Stimulated activated CD4-positive, alpha-beta T cell treated with anti-CD3 and anti-CD28 coated beads, Interleukin-4, amount 100 ng/mL, for 1 hour (primary cell): ENCODE measurements around the gene PPP1R16B.
"Not testable (repeated sequence)": the region's sequence is repeated elsewhere in the genome, so short reads cannot be mapped to it uniquely, and the experiment has no call there.

Experiments
- DNase-seq: peaks from one replicate; pipeline ENCODE4 v3.0.0-alpha.2; 2020

Gene PPP1R16B

GRCh38 chr20:38940644-38941043 is 135.1 kb downstream of the PPP1R16B start:
- DNase-seq, result no peak

- DNase-seq, result no peak
Measured at GRCh38 chr20:38941726-38942389, 136.4 kb downstream of the PPP1R16B start.

- DNase-seq, result no peak
Measured at GRCh38 chr20:38945012-38945411, 139.5 kb downstream of the PPP1R16B start.

GRCh38 chr20:38946836-38947235 is 141.3 kb downstream of the PPP1R16B start:
- no peak for DNase-seq

GRCh38 chr20:38947931-38948362 is 142.4 kb downstream of the PPP1R16B start:
- DNase-seq, result no peak

- DNase-seq, result no peak
Measured at GRCh38 chr20:38950254-38950653, 144.8 kb downstream of the PPP1R16B start.

- DNase-seq, result no peak
Measured at GRCh38 chr20:38951611-38952010, 146.1 kb downstream of the PPP1R16B start.

GRCh38 chr20:38952153-38952552 is 146.7 kb downstream of the PPP1R16B start:
- no peak for DNase-seq

- DNase-seq, result no peak
Measured at GRCh38 chr20:38953630-38954340, 148.3 kb downstream of the PPP1R16B start.

- DNase-seq, result no peak
Measured at GRCh38 chr20:38957235-38957876, 151.9 kb downstream of the PPP1R16B start.

GRCh38 chr20:38957915-38958485 is 152.5 kb downstream of the PPP1R16B start:
- DNase-seq, result no peak

GRCh38 chr20:38960187-38960687 is 154.7 kb downstream of the PPP1R16B start:
- DNase-seq, result not testable (repeated sequence)

GRCh38 chr20:38961530-38962043 is 156.1 kb downstream of the PPP1R16B start:
- peak; percentile 31 for DNase-seq

GRCh38 chr20:38962044-38962927 is 156.8 kb downstream of the PPP1R16B start, which contains the start of gene DHX35:
Gene DHX35 (plus strand): TSS chr20:38962344. CDS start chr20:38962368, 24 bp downstream.
- DNase-seq, result peak; percentile 99

GRCh38 chr20:38962928-38963401 is 157.5 kb downstream of the PPP1R16B start:
- no peak for DNase-seq

- no peak for DNase-seq
Measured at GRCh38 chr20:38963745-38964144, 158.2 kb downstream of the PPP1R16B start.

GRCh38 chr20:38965264-38965663 is 159.8 kb downstream of the PPP1R16B start:
- DNase-seq, result no peak

- no peak for DNase-seq
Measured at GRCh38 chr20:38968090-38968489, 162.6 kb downstream of the PPP1R16B start.

- DNase-seq, result no peak
Measured at GRCh38 chr20:38969708-38970107, 164.2 kb downstream of the PPP1R16B start.

GRCh38 chr20:38970302-38970701 is 164.8 kb downstream of the PPP1R16B start:
- no peak for DNase-seq
